HL-60 (cell line): ENCODE measurements around the gene GALT.

ENCODE experiments used
- DNase-seq, 2 experiments: peaks; one replicate each; pipeline ENCODE4 v3.0.0-alpha.2; 2010 to 2020; ENCODE audit warnings: low read depth in 1 of 2, low spot score in 1 of 2
- H3K27ac ChIP-seq: fragments of 250-450 bp; sonication (Bioruptor Pico); replicated peaks from 2 replicates; pipeline ENCODE4 v1.5.1; 2020; ENCODE audit warnings: mild to moderate bottlenecking, moderate library complexity
- H3K27me3 ChIP-seq: fragments of 250-450 bp; sonication (Bioruptor Pico); 2 replicates; pipeline ENCODE4 v1.5.1; 2021; ENCODE audit warnings: mild to moderate bottlenecking, moderate library complexity; ENCODE audit not compliant: insufficient read depth, poor library complexity, severe bottlenecking
- H3K4me3 ChIP-seq: replicated peaks from 2 replicates; pipeline ENCODE4 v1.5.1; 2011; ENCODE audit warnings: mild to moderate bottlenecking, control low read depth, low read length; ENCODE audit not compliant: insufficient read depth
- GABPA ChIP-seq: IDR thresholded peaks from 2 replicates; pipeline ENCODE4 v1.6.1; 2012; ENCODE audit warnings: low read depth
- POLR2AphosphoS5 ChIP-seq: IDR thresholded peaks from 2 replicates; pipeline ENCODE4 v1.6.1; 2012; ENCODE audit warnings: low read depth
- SPI1 ChIP-seq: IDR thresholded peaks from 2 replicates; pipeline ENCODE4 v1.6.1; 2012; ENCODE audit warnings: low read depth, mild to moderate bottlenecking, borderline replicate concordance
- TF ChIP-seq, protein P1 (sequence below): IDR thresholded peaks from one replicate; pipeline ENCODE4 v1.5.1; 2011; ENCODE audit warnings: low read length, control low read depth, inconsistent platforms; ENCODE audit not compliant: insufficient read depth
- TF ChIP-seq, protein P2 (sequence below): IDR thresholded peaks from 2 replicates; pipeline ENCODE4 v1.6.1; 2012; ENCODE audit warnings: low read depth; ENCODE audit not compliant: insufficient replicate concordance

Gene GALT

DNA sequence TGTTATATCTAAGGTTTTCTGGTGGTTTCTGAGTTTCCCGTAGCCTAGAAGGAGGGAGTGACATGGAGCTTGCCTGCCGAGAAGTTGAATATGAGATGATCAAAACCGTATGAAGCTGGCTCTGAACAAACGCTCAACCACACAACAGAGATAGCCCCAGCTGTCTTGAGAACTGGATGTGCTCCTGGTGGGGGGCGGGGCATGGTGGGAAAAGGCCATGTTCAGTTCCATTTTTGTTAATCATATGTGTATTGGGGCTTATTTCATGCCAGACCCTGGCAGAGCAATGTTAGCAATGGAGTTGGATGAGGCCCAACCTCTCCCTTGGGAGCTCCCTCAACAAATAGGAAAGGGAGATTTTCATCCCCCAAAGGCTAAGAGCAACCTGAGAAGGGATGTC lies 39.8 kb downstream of the GALT start:
- TF ChIP-seq, protein P1, sequence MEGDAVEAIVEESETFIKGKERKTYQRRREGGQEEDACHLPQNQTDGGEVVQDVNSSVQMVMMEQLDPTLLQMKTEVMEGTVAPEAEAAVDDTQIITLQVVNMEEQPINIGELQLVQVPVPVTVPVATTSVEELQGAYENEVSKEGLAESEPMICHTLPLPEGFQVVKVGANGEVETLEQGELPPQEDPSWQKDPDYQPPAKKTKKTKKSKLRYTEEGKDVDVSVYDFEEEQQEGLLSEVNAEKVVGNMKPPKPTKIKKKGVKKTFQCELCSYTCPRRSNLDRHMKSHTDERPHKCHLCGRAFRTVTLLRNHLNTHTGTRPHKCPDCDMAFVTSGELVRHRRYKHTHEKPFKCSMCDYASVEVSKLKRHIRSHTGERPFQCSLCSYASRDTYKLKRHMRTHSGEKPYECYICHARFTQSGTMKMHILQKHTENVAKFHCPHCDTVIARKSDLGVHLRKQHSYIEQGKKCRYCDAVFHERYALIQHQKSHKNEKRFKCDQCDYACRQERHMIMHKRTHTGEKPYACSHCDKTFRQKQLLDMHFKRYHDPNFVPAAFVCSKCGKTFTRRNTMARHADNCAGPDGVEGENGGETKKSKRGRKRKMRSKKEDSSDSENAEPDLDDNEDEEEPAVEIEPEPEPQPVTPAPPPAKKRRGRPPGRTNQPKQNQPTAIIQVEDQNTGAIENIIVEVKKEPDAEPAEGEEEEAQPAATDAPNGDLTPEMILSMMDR: no peak
- TF ChIP-seq GABPA: no peak
- TF ChIP-seq SPI1: no peak
- no peak for TF ChIP-seq POLR2AphosphoS5
- TF ChIP-seq, protein P2, sequence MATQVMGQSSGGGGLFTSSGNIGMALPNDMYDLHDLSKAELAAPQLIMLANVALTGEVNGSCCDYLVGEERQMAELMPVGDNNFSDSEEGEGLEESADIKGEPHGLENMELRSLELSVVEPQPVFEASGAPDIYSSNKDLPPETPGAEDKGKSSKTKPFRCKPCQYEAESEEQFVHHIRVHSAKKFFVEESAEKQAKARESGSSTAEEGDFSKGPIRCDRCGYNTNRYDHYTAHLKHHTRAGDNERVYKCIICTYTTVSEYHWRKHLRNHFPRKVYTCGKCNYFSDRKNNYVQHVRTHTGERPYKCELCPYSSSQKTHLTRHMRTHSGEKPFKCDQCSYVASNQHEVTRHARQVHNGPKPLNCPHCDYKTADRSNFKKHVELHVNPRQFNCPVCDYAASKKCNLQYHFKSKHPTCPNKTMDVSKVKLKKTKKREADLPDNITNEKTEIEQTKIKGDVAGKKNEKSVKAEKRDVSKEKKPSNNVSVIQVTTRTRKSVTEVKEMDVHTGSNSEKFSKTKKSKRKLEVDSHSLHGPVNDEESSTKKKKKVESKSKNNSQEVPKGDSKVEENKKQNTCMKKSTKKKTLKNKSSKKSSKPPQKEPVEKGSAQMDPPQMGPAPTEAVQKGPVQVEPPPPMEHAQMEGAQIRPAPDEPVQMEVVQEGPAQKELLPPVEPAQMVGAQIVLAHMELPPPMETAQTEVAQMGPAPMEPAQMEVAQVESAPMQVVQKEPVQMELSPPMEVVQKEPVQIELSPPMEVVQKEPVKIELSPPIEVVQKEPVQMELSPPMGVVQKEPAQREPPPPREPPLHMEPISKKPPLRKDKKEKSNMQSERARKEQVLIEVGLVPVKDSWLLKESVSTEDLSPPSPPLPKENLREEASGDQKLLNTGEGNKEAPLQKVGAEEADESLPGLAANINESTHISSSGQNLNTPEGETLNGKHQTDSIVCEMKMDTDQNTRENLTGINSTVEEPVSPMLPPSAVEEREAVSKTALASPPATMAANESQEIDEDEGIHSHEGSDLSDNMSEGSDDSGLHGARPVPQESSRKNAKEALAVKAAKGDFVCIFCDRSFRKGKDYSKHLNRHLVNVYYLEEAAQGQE: no peak
- Histone ChIP-seq H3K27me3 (no peaks in the 10 kb centered on the region), H3K4me3 (no peak overlapping the region), H3K27ac (no peak overlapping the region)
- DNase-seq: no peak

DNA sequence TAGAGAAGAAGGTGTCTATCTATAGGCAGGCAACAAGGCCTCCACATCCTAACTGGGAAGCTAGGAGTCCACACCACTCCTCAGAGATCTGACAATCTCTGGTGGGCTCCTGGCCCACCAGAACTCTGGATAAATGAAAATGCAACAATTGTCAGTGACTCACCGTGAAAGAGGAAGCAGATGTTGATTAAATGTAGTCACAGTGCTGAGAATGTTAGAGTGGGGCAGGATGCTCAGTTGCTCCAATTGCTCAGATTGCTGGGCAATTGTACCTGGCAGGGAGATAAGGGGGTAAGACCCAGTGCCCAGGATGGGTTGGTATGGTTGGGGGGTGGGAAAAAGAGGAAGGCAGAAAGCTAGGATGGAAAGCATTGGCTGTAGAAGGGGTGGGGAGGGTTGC lies 40.3 kb downstream of the GALT start:
- H3K27me3 ChIP-seq: no peaks in the 10 kb centered on the region
- H3K27ac ChIP-seq: no peak overlapping the region
- no peak for DNase-seq
- no peak for TF ChIP-seq GABPA
- no peak for TF ChIP-seq SPI1
- TF ChIP-seq, protein P1: no peak
- TF ChIP-seq, protein P2: no peak
- no peak for TF ChIP-seq POLR2AphosphoS5
- no peak overlapping the region for H3K4me3 ChIP-seq

DNA sequence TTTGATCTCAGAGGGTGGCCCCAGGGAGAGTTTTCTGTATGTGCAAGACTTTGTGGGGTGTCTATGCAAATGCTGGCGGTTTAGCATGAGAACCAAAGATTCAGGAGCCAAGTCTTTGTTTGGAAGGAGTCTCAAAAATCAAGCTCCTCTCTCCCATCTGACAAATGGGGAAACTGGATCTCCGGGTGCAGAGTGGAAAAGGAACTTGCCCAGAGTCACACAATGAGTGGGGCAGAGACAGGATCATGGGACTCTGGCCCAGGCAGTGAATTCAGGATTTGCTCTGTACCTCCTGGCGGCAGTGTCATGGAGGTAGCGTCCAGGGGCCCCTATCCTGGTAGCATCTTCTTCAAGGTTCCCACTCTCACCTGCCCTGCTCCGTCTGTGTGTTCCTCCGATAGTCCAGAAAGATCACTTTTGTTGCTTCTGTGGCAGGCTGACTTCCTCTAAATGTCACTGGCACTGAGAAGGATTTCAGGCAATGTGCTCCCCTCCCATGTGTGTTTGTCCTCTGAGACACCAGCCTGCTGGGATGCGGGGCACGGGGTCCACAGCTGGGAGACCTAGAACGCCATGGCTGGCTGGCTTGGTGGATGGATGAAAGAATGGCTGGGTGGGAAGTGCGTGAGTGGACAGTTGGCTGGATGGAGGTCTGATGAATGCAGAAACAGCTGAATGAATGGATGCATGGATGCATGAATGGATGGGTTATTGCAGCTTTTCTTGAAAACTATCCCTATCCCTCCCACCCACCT lies 41.0 kb downstream of the GALT start:
- DNase-seq: no peak
- TF ChIP-seq, protein P1: no peak
- TF ChIP-seq POLR2AphosphoS5 (no peak), SPI1 (no peak), GABPA (no peak)
- TF ChIP-seq, protein P2: no peak
- no peaks in the 10 kb centered on the region for H3K27me3 ChIP-seq
- no peak overlapping the region for H3K27ac ChIP-seq
- H3K4me3 ChIP-seq: no peak overlapping the region
